ENCODE data around the gene SDS. TPM values are rescaled to one million over a fixed set of nuclear protein-coding genes. Genes with fewer than 3 reads are reported as not detected.

Gene SDS
- total RNA-seq (1 to 10 TPM; 1.4 to 1.5 TPM), polyA plus RNA-seq (not detected)

GRCh38 chr12:113403435-113404415, at the start of gene SDS:
Gene SDS (minus strand): TSS chr12:113403887. CDS start chr12:113399708, 4,179 bp downstream.
- Mint-ChIP-seq H3K4me3 (no peak within 1 kb of the TSS), H3K9me3 (peaks cover 0 to 2% (median 0%) of the 10 kb centered on the region in 8 donors), H3K4me1 (no peaks in the 10 kb centered on the region), H3K27me3 (peaks cover 3 to 4% of the 10 kb centered on the region in 2 donors), H3K27ac (no peak within 1 kb of the TSS), H3K36me3 (no peaks in the 10 kb centered on the region)
- ChIA-PET POLR2A (ENCODE audit: partially characterized antibody) (no interaction called here), CTCF (ENCODE audit: partially characterized antibody) (interaction anchor here (0.7 to 2.5 kb wide), 2 partner anchors 22 to 29 kb away, joined by 3 to 6 read pairs; no protein-coding TSS in a partner anchor)
- intact Hi-C loops (cut with micrococcal nuclease), result no loop called here
- no peak within 1 kb of the TSS for H3K4me3 ChIP-seq (ENCODE audit: low read length in 2 of 2)
- no peak for DNase-seq
- no peak within 1 kb of the TSS for H3K27ac ChIP-seq (ENCODE audit: low read depth, low read length)
- no peaks in the 10 kb centered on the region for H3K27me3 ChIP-seq (ENCODE audit: insufficient read depth, low read length)
- H3K9me3 ChIP-seq (ENCODE audit: control insufficient read depth in 1 of 2, low read length in 2 of 2), result no peaks in the 10 kb centered on the region
- no peaks in the 10 kb centered on the region for H3K36me3 ChIP-seq (ENCODE audit: insufficient read depth, low read length)
- no peaks in the 10 kb centered on the region for H3K4me1 ChIP-seq (ENCODE audit: insufficient read depth, low read length)

- Histone ChIP-seq H3K36me3 (ENCODE audit: insufficient read depth, low read length) (no peaks in the 10 kb centered on the region), H3K27ac (ENCODE audit: low read depth, low read length) (no peak overlapping the region), H3K9me3 (ENCODE audit: control insufficient read depth in 1 of 2, low read length in 2 of 2) (no peaks in the 10 kb centered on the region), H3K4me1 (ENCODE audit: insufficient read depth, low read length) (no peaks in the 10 kb centered on the region), H3K4me3 (ENCODE audit: low read length in 2 of 2) (no peak overlapping the region), H3K27me3 (ENCODE audit: insufficient read depth, low read length) (no peaks in the 10 kb centered on the region)
- ChIA-PET CTCF (ENCODE audit: partially characterized antibody) (no interaction called here), POLR2A (ENCODE audit: partially characterized antibody) (no interaction called here)
- intact Hi-C loops (cut with micrococcal nuclease), result no loop called here
- H3K4me1 Mint-ChIP-seq, result no peaks in the 10 kb centered on the region
- H3K36me3 Mint-ChIP-seq, result no peaks in the 10 kb centered on the region
- no peak overlapping the region for H3K27ac Mint-ChIP-seq
- no peak for DNase-seq
- no peaks in the 10 kb centered on the region for H3K9me3 Mint-ChIP-seq
- H3K27me3 Mint-ChIP-seq, result peaks cover 6 to 14% of the 10 kb centered on the region in 2 donors
- no peak overlapping the region for H3K4me3 Mint-ChIP-seq
Observed at GRCh38 chr12:113453330-113453729, 49.6 kb upstream of the SDS start.

- no peaks in the 10 kb centered on the region for H3K27me3 ChIP-seq (ENCODE audit: insufficient read depth, low read length)
- H3K4me1 ChIP-seq (ENCODE audit: insufficient read depth, low read length), result no peaks in the 10 kb centered on the region
- no peaks in the 10 kb centered on the region for H3K36me3 ChIP-seq (ENCODE audit: insufficient read depth, low read length)
- DNase-seq, result no peak
- H3K9me3 ChIP-seq (ENCODE audit: control insufficient read depth in 1 of 2, low read length in 2 of 2), result no peaks in the 10 kb centered on the region
- H3K4me3 ChIP-seq (ENCODE audit: low read length in 2 of 2), result no peak overlapping the region
- no peak overlapping the region for H3K27ac ChIP-seq (ENCODE audit: low read depth, low read length)
- H3K4me1 Mint-ChIP-seq, result no peaks in the 10 kb centered on the region
- peaks cover 10 to 11% of the 10 kb centered on the region in 2 donors for H3K27me3 Mint-ChIP-seq
- peaks cover 0 to under 1% (median 0%) of the 10 kb centered on the region in 8 donors for H3K9me3 Mint-ChIP-seq
- H3K4me3 Mint-ChIP-seq, result no peak overlapping the region
- intact Hi-C loops (cut with micrococcal nuclease), result no loop called here
- CTCF ChIA-PET (ENCODE audit: partially characterized antibody), result no interaction called here
- POLR2A ChIA-PET (ENCODE audit: partially characterized antibody), result no interaction called here
- H3K36me3 Mint-ChIP-seq, result no peaks in the 10 kb centered on the region
- no peak overlapping the region for H3K27ac Mint-ChIP-seq
Observed at GRCh38 chr12:113452458-113452857, 48.8 kb upstream of the SDS start.

GRCh38 chr12:113449839-113450238, 46.2 kb upstream of the SDS start:
- CTCF ChIA-PET (ENCODE audit: partially characterized antibody), result no interaction called here
- Mint-ChIP-seq H3K27ac (no peak overlapping the region), H3K4me1 (no peaks in the 10 kb centered on the region), H3K27me3 (peaks cover 18 to 25% of the 10 kb centered on the region in 2 donors), H3K9me3 (peaks cover 0 to 16% (median 5%) of the 10 kb centered on the region in 8 donors), H3K4me3 (no peak overlapping the region), H3K36me3 (peaks cover 0 to 6% of the 10 kb centered on the region in 2 donors)
- no peak for DNase-seq
- H3K9me3 ChIP-seq (ENCODE audit: control insufficient read depth in 1 of 2, low read length in 2 of 2), result no peaks in the 10 kb centered on the region
- intact Hi-C loops (cut with micrococcal nuclease), result no loop called here
- no peaks in the 10 kb centered on the region for H3K27me3 ChIP-seq (ENCODE audit: insufficient read depth, low read length)
- H3K27ac ChIP-seq (ENCODE audit: low read depth, low read length), result no peak overlapping the region
- no peaks in the 10 kb centered on the region for H3K36me3 ChIP-seq (ENCODE audit: insufficient read depth, low read length)
- no peaks in the 10 kb centered on the region for H3K4me1 ChIP-seq (ENCODE audit: insufficient read depth, low read length)
- no peak overlapping the region for H3K4me3 ChIP-seq (ENCODE audit: low read length in 2 of 2)
- POLR2A ChIA-PET (ENCODE audit: partially characterized antibody), result no interaction called here

- POLR2A ChIA-PET (ENCODE audit: partially characterized antibody), result no interaction called here
- CTCF ChIA-PET (ENCODE audit: partially characterized antibody), result no interaction called here
- H3K27me3 Mint-ChIP-seq, result peaks cover 18 to 25% of the 10 kb centered on the region in 2 donors
- no peaks in the 10 kb centered on the region for H3K9me3 ChIP-seq (ENCODE audit: control insufficient read depth in 1 of 2, low read length in 2 of 2)
- H3K27me3 ChIP-seq (ENCODE audit: insufficient read depth, low read length), result no peaks in the 10 kb centered on the region
- H3K4me3 ChIP-seq (ENCODE audit: low read length in 2 of 2), result no peak overlapping the region
- intact Hi-C loops (cut with micrococcal nuclease), result no loop called here
- no peaks in the 10 kb centered on the region for H3K4me1 Mint-ChIP-seq
- no peak overlapping the region for H3K4me3 Mint-ChIP-seq
- DNase-seq, result no peak
- no peaks in the 10 kb centered on the region for H3K4me1 ChIP-seq (ENCODE audit: insufficient read depth, low read length)
- H3K9me3 Mint-ChIP-seq, result peaks cover 0 to 16% (median 5%) of the 10 kb centered on the region in 8 donors
- peak overlapping the region in 1 of 7 donors; percentile 41 for H3K27ac Mint-ChIP-seq
- no peak overlapping the region for H3K27ac ChIP-seq (ENCODE audit: low read depth, low read length)
- H3K36me3 Mint-ChIP-seq, result peaks cover 0 to 6% of the 10 kb centered on the region in 2 donors
- H3K36me3 ChIP-seq (ENCODE audit: insufficient read depth, low read length), result no peaks in the 10 kb centered on the region
Observed at GRCh38 chr12:113449299-113449698, 45.6 kb upstream of the SDS start.

GRCh38 chr12:113448873-113449272, 45.2 kb upstream of the SDS start:
- H3K27ac Mint-ChIP-seq, result peak overlapping the region in 1 of 7 donors; percentile 46
- no peak for DNase-seq
- H3K4me1 ChIP-seq (ENCODE audit: insufficient read depth, low read length), result no peaks in the 10 kb centered on the region
- no peak overlapping the region for H3K4me3 Mint-ChIP-seq
- POLR2A ChIA-PET (ENCODE audit: partially characterized antibody), result no interaction called here
- H3K9me3 ChIP-seq (ENCODE audit: control insufficient read depth in 1 of 2, low read length in 2 of 2), result no peaks in the 10 kb centered on the region
- H3K36me3 Mint-ChIP-seq, result peaks cover 0 to 6% of the 10 kb centered on the region in 2 donors
- H3K9me3 Mint-ChIP-seq, result peaks cover 0 to 16% (median 5%) of the 10 kb centered on the region in 8 donors
- no peak overlapping the region for H3K27ac ChIP-seq (ENCODE audit: low read depth, low read length)
- H3K4me1 Mint-ChIP-seq, result no peaks in the 10 kb centered on the region
- intact Hi-C loops (cut with micrococcal nuclease), result no loop called here
- H3K4me3 ChIP-seq (ENCODE audit: low read length in 2 of 2), result no peak overlapping the region
- no peaks in the 10 kb centered on the region for H3K27me3 ChIP-seq (ENCODE audit: insufficient read depth, low read length)
- peaks cover 17 to 25% of the 10 kb centered on the region in 2 donors for H3K27me3 Mint-ChIP-seq
- CTCF ChIA-PET (ENCODE audit: partially characterized antibody), result no interaction called here
- H3K36me3 ChIP-seq (ENCODE audit: insufficient read depth, low read length), result no peaks in the 10 kb centered on the region

GRCh38 chr12:113445544-113446171, 42.0 kb upstream of the SDS start:
- ChIA-PET POLR2A (ENCODE audit: partially characterized antibody) (no interaction called here), CTCF (ENCODE audit: partially characterized antibody) (interaction anchor here (0.6 kb wide), 1 partner anchor 1592 kb away, joined by 3 read pairs; no protein-coding TSS in a partner anchor)
- no peak for DNase-seq
- Mint-ChIP-seq H3K4me3 (no peak overlapping the region), H3K27me3 (peaks cover 22 to 24% of the 10 kb centered on the region in 2 donors), H3K27ac (no peak overlapping the region), H3K4me1 (no peaks in the 10 kb centered on the region), H3K36me3 (peaks cover 0 to 6% of the 10 kb centered on the region in 2 donors), H3K9me3 (peaks cover 0 to 16% (median 5%) of the 10 kb centered on the region in 8 donors)
- Histone ChIP-seq H3K4me3 (ENCODE audit: low read length in 2 of 2) (no peak overlapping the region), H3K9me3 (ENCODE audit: control insufficient read depth in 1 of 2, low read length in 2 of 2) (no peaks in the 10 kb centered on the region), H3K27ac (ENCODE audit: low read depth, low read length) (no peak overlapping the region), H3K4me1 (ENCODE audit: insufficient read depth, low read length) (no peaks in the 10 kb centered on the region), H3K36me3 (ENCODE audit: insufficient read depth, low read length) (no peaks in the 10 kb centered on the region), H3K27me3 (ENCODE audit: insufficient read depth, low read length) (no peaks in the 10 kb centered on the region)
- intact Hi-C loops (cut with micrococcal nuclease), result no loop called here

Measured in CD4-positive, alpha-beta memory T cell (primary cell).